T-helper 2 cell (primary cell): ENCODE measurements around the gene RNFT1.
A peak's percentile ranks its signal among the peaks of the same experiment; 100 is the strongest.
"Not testable (repeated sequence)": the region's sequence is repeated elsewhere in the genome, so short reads cannot be mapped to it uniquely, and the experiment has no call there.

Experiments
- DNase-seq, 5 experiments: peaks; one replicate each; pipeline versions ENCODE4 v3.0.0 to v3.0.0-alpha.2; 2012 to 2022

Gene RNFT1

GRCh38 chr17:59930121-59930520 lies 34.4 kb downstream of the RNFT1 start:
- not testable (repeated sequence) for DNase-seq

GRCh38 chr17:59920637-59921036 lies 43.9 kb downstream of the RNFT1 start:
- not testable (repeated sequence) for DNase-seq

- no peak for DNase-seq
Observed at GRCh38 chr17:59916446-59916845, 48.1 kb downstream of the RNFT1 start.

- DNase-seq, result peak in 2 of 5 experiments; percentile 13 to 50
Observed at GRCh38 chr17:59914274-59914854, 50.2 kb downstream of the RNFT1 start.

- no peak for DNase-seq
Observed at GRCh38 chr17:59907467-59907866, 57.1 kb downstream of the RNFT1 start.

- no peak for DNase-seq
Observed at GRCh38 chr17:59903455-59903854, 61.1 kb downstream of the RNFT1 start.
